ENCODE data around the gene RAB3GAP1.

RAB3GAP1 gene

DNA sequence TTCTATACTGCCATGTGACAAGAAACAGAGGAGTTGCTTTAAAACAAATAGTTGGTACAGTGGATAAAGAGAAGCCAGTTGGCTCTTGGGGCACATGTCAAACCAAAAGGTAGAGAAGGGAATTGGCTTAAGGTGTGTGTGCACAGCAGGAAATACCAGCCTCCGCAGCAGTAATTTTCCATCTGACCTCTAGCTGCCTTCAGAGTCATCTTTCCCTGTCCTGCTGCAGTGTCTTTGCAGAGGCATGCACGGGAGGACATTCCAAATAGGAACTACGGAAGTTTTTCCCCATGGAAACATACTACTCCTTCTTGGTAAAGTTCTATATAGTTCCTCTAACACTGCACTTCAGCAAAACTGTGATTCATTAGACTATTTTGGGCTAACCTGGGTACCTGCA is 99.5 kb downstream of the RAB3GAP1 start:
- TF ChIP-seq, protein P1, sequence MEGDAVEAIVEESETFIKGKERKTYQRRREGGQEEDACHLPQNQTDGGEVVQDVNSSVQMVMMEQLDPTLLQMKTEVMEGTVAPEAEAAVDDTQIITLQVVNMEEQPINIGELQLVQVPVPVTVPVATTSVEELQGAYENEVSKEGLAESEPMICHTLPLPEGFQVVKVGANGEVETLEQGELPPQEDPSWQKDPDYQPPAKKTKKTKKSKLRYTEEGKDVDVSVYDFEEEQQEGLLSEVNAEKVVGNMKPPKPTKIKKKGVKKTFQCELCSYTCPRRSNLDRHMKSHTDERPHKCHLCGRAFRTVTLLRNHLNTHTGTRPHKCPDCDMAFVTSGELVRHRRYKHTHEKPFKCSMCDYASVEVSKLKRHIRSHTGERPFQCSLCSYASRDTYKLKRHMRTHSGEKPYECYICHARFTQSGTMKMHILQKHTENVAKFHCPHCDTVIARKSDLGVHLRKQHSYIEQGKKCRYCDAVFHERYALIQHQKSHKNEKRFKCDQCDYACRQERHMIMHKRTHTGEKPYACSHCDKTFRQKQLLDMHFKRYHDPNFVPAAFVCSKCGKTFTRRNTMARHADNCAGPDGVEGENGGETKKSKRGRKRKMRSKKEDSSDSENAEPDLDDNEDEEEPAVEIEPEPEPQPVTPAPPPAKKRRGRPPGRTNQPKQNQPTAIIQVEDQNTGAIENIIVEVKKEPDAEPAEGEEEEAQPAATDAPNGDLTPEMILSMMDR (IDR thresholded peaks at IDR 0.05): no peak

DNA sequence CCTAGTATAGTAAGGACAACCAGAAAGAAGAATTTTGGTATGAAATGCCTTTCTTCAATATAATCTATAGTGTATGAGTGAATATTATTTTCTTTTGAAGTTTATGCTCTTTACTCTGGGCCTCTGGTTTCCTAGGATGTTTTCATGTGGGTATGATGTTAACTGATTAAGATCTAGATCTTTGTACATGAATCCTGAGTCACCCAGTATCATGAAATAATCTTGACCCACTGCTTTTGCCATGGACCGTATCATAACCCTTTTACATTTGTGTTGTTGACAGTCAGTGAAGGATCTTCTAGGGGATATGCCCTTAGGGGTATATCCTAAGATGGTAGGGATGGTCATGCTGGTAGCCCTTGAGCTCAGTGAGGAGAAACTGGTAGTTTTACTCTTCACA is 100.3 kb downstream of the RAB3GAP1 start:
- TF ChIP-seq, protein P1 (IDR thresholded peaks at IDR 0.05): no peak

DNA sequence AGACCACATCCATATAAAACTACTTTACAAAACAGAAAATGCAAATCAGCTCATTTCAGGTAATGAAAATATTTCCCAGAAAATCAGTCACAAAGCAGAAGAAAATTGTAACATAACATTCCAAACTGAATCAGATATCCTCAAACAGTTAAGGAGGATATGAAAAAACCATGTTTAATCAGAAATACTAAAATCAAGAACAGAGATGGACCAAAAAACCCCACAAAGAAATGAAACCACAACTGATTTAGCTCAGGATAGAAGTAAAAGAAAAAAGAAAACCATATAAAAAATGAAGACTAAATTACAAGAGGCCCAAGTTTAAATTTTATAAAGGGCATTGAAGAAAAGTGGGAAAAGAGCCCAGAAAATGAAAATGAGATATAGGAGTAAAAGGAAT is 102.9 kb downstream of the RAB3GAP1 start:
- TF ChIP-seq, protein P1 (IDR thresholded peaks at IDR 0.05): no peak

GRCh38 chr2:135157856-135158255 is 105.8 kb downstream of the RAB3GAP1 start:
- TF ChIP-seq, protein P1 (IDR thresholded peaks at IDR 0.05): no peak

DNA sequence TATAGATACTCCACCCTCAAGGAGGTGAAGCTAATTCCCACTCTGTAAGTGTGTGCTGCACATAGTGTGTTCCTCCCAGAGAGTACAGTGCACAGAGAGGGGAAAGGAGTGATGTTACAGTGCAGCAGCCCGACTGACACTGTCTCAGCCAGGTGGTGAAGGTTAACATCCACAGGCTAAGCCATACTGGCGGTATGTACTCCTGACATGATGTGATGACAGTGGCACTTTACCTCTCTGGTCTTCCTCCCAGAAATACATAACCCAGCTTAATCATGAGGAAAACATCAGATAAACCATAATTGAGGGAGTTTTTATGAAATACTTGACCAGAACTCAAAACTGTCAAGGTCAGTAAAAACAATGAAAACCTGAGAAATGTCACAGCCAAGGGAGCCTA is 107.1 kb downstream of the RAB3GAP1 start:
- TF ChIP-seq, protein P1 (IDR thresholded peaks at IDR 0.05): no peak

GRCh38 chr2:135162377-135162776 is 110.3 kb downstream of the RAB3GAP1 start:
- TF ChIP-seq, protein P1 (IDR thresholded peaks at IDR 0.05): no peak

- TF ChIP-seq, protein P1 (IDR thresholded peaks at IDR 0.05): no peak
Observed at GRCh38 chr2:135162786-135163185, 110.7 kb downstream of the RAB3GAP1 start.

- TF ChIP-seq, protein P1 (IDR thresholded peaks at IDR 0.05): no peak
Observed at GRCh38 chr2:135163306-135163705, 111.2 kb downstream of the RAB3GAP1 start.
